AG04449 (cell line): ENCODE measurements around the gene HS3ST2.
"Not testable (repeated sequence)": the region's sequence is repeated elsewhere in the genome, so short reads cannot be mapped to it uniquely, and the experiment has no call there.

Experiments
- CTCF ChIA-PET: fragments of 350-600 bp; formaldehyde crosslinking; extraction: SDS; loops from one replicate; lab custom pipeline; 2021; ENCODE audit warnings: antibody characterized with exemption; lab: Yijun Ruan, JAX
- POLR2A ChIA-PET: fragments of 400-600, 350-600 bp; formaldehyde crosslinking; extraction: SDS; loops from one replicate; lab custom pipeline; 2020; ENCODE audit warnings: antibody characterized with exemption, inconsistent platforms; lab: Yijun Ruan, JAX
- DNase-seq: peaks from one replicate; pipeline ENCODE4 v3.0.0-alpha.2; 2010; ENCODE audit warnings: low read depth, low spot score
- H3K4me3 ChIP-seq: 2 replicates; pipeline ENCODE4 v1.5.1; 2011; ENCODE audit warnings: low read depth, mild to moderate bottlenecking, control low read depth, low read length
- TF ChIP-seq, protein P1 (sequence below): IDR thresholded peaks from one replicate; pipeline ENCODE4 v1.5.1; 2011; ENCODE audit warnings: mild to moderate bottlenecking, moderate library complexity, low read length, control low read depth, inconsistent platforms; ENCODE audit not compliant: insufficient read depth; ENCODE audit errors: missing control alignments

Gene HS3ST2

DNA sequence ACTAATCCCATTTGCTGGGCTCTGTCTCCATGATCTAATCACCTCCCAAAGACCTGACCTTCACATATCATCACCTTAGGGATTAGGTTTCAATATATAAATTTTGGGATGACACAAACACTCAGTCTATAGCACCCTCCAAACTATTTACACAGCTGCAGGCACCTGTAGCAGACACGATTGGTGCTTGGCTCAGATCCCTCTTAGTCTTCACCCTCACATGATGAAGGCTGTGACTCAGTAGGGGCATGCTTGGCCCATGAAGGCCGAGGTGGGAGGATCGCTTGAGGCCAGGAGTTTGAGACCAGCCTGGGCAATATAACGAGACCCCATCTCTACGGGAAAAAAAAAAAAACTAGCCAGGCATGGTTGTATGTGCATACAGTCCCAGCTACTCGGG lies 73.5 kb downstream of the HS3ST2 start:
- TF ChIP-seq, protein P1, sequence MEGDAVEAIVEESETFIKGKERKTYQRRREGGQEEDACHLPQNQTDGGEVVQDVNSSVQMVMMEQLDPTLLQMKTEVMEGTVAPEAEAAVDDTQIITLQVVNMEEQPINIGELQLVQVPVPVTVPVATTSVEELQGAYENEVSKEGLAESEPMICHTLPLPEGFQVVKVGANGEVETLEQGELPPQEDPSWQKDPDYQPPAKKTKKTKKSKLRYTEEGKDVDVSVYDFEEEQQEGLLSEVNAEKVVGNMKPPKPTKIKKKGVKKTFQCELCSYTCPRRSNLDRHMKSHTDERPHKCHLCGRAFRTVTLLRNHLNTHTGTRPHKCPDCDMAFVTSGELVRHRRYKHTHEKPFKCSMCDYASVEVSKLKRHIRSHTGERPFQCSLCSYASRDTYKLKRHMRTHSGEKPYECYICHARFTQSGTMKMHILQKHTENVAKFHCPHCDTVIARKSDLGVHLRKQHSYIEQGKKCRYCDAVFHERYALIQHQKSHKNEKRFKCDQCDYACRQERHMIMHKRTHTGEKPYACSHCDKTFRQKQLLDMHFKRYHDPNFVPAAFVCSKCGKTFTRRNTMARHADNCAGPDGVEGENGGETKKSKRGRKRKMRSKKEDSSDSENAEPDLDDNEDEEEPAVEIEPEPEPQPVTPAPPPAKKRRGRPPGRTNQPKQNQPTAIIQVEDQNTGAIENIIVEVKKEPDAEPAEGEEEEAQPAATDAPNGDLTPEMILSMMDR: no peak
- H3K4me3 ChIP-seq: no peak overlapping the region
- DNase-seq: no peak
- ChIA-PET CTCF (no interaction called here), POLR2A (no interaction called here)

DNA sequence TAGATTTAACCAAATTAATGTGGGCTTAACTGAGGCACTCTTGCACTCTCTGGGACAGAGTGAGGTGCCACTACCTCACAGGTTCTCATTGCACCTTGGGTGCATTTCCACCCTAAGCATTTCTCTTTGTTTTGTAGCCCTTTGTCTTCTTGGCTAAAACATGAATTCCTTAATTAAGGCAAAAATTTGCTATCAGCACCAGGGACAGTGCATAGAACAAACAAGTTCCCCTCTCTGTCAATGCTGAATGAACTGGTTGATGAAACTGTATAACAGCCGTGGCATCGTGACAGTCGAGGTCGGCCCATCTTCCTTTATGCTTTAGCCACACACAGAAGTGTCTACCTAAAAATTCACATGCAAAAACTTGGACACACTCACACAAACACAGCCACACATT lies 74.8 kb downstream of the HS3ST2 start:
- TF ChIP-seq, protein P1: no peak
- CTCF ChIA-PET: no interaction called here
- no peak for DNase-seq
- POLR2A ChIA-PET: no interaction called here
- H3K4me3 ChIP-seq: no peak overlapping the region

DNA sequence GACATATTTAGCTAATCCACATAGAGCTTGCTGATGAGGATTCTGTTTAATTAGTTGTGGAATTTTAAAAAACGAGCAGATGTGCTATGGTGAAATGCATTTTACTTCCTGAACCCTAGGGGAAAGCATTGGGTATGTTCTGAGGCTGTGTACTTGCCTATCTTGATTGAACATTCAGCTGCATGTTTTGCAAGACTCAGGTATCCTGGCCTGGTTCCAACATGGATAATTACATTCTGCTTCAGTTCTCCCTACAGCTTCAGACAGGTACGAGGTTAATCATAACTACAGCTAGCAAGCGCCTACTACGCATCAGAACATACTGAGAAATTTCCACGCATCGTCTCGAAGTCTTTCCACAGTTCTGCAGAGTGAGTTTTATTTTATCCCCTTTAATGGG lies 77.0 kb downstream of the HS3ST2 start:
- DNase-seq: no peak
- TF ChIP-seq, protein P1: no peak
- CTCF ChIA-PET: no interaction called here
- POLR2A ChIA-PET: no interaction called here
- no peak overlapping the region for H3K4me3 ChIP-seq

DNA sequence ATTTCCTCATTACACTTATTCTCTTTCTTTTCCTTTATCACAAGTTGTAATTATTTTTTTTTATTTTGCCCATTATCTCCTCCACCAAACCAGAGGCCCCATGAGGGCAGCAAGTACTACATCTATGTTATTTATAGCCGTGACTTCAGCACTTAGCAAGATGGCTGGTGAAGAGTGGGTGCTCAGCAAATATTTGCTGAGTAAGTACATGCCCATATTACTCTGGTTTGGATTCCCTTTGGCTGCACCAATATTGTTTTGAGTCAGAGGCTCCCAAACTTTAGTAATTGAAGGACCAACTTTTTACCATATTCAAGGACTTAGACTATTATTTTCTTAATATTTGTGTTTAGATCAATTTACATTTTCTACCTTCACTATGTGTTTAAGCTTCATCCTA lies 83.2 kb downstream of the HS3ST2 start:
- POLR2A ChIA-PET: no interaction called here
- H3K4me3 ChIP-seq: no peak overlapping the region
- CTCF ChIA-PET: interaction anchor here (1.4 to 2.9 kb wide), 2 partner anchors 11 to 538 kb away, joined by 3 to 21 read pairs; no protein-coding TSS in a partner anchor
- DNase-seq: no peak
- TF ChIP-seq, protein P1: no peak

DNA sequence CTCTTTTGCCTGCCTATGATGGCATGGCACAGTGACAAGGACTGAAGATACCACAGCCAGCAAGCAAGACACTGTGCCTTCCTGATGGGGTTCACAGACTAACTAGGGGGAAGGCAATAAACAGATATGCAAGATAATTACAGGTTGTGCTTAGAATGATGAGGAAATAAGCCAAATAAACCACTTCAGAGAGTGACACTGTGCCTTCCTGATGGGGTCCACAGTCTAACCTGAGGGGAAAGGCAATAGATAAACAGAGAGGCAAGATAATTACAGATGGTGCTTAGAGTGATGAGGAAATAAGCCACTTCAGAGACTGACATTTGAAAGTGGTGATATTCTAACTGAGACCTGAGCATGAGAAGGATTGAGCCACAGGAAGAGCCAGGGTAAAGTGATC lies 84.2 kb downstream of the HS3ST2 start:
- POLR2A ChIA-PET: no interaction called here

DNA sequence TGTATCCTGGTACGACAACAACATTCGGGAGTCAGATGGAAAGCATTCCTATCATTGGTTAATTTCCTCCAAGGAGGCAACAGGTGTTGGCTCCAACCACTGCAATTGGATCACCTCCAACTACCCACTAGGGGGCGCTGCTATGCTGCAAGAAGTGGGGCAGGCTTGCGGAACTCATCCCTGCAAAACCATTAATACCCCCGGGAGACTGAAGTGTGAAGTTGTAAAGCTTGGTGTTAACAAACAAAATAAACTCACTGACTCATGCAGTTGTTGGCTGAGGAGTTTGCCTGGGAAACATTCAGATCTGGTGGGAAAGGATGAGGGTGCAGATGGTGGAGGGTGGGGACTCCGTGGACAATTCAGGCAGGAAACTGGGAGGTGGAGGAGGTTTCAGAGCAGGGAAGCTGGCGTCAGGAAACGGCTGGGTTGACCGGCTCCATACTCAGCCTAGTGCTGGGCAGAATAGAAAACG lies 84.9 kb downstream of the HS3ST2 start:
- no peak for DNase-seq
- no peak overlapping the region for H3K4me3 ChIP-seq
- CTCF ChIA-PET: interaction anchor here (0.7 to 2.9 kb wide), 5 partner anchors 9 to 536 kb away, joined by 3 to 21 read pairs (median 3); no protein-coding TSS in a partner anchor
- TF ChIP-seq, protein P1: peak; percentile 52
- POLR2A ChIA-PET: no interaction called here

More for the DNA sequence above, 84.2 kb downstream of the HS3ST2 start:
- CTCF ChIA-PET: interaction anchor here (0.7 to 2.9 kb wide), 3 partner anchors 14 to 537 kb away, joined by 3 to 21 read pairs (median 3); no protein-coding TSS in a partner anchor
- DNase-seq: no peak
- no peak overlapping the region for H3K4me3 ChIP-seq
- TF ChIP-seq, protein P1: no peak

DNA sequence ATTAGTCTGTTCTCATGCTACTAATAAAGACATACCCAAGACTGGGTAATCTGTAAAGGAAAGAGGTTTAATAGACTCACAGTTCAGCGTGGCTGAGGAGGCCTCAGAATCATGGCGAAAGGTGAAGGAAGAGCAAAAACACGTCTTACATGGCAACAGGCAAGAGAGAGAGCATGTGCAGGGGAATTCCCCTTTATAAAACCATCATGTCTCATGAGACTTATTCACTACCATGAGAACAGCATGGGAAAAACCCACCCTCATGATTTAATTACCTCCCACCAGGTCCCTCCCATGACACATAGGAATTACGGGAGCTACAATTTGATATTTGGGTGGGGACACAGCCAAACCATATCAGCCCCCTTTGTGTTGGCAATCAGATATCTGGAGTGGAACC lies 85.6 kb downstream of the HS3ST2 start:
- POLR2A ChIA-PET, DNase-seq, H3K4me3 ChIP-seq: not testable (repeated sequence)
- CTCF ChIA-PET: interaction anchor here (0.8 to 2.9 kb wide), 3 partner anchors 10 to 535 kb away, joined by 3 to 21 read pairs (median 8); no protein-coding TSS in a partner anchor
